ENCODE measurements around the gene NTHL1. TPM values are rescaled to one million over a fixed set of nuclear protein-coding genes. Genes with fewer than 3 reads are reported as not detected.

NTHL1 gene
- total RNA-seq, 1 experiment from 2014 or later: 93.3 TPM

DNA sequence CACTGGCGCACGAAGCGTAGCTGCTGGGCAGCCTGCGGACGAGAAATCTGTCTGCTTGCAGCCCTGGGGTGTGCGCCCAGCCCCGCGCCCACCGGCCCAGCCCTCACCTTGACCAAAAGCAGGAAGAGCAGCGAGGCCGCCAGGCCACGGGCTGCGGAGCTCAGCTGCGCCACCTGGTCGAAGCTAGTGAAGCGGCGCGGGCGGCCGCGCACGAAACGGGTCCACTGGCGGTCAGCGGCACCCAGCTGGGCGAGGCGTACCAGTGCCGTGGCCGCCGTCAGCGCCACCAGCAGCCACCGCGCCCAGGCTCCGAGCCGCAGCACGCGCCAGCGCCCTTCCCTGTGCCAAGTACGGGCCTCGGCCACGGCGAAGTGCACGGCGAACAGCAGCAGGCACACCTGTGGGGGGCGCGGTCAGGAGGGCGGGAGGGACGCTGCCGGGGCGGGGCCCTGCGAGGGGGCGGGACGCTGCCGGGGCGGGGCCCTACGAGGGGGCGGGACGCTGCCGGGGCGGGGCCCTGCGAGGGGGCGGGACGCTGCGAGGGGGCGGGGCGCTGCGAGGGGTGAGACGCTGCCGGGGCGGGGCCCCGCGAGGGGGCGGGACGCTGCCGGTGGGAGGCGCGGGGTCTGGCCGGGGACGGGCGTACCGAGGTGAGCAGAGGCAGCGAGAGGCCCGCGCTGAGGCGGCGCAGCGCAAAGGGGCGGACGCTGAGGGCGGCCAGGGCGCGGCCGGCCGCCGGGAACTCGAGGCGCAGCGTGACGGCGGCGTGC is 43.3 kb upstream of the NTHL1 start (continued):
- TF ChIP-seq, protein P1, sequence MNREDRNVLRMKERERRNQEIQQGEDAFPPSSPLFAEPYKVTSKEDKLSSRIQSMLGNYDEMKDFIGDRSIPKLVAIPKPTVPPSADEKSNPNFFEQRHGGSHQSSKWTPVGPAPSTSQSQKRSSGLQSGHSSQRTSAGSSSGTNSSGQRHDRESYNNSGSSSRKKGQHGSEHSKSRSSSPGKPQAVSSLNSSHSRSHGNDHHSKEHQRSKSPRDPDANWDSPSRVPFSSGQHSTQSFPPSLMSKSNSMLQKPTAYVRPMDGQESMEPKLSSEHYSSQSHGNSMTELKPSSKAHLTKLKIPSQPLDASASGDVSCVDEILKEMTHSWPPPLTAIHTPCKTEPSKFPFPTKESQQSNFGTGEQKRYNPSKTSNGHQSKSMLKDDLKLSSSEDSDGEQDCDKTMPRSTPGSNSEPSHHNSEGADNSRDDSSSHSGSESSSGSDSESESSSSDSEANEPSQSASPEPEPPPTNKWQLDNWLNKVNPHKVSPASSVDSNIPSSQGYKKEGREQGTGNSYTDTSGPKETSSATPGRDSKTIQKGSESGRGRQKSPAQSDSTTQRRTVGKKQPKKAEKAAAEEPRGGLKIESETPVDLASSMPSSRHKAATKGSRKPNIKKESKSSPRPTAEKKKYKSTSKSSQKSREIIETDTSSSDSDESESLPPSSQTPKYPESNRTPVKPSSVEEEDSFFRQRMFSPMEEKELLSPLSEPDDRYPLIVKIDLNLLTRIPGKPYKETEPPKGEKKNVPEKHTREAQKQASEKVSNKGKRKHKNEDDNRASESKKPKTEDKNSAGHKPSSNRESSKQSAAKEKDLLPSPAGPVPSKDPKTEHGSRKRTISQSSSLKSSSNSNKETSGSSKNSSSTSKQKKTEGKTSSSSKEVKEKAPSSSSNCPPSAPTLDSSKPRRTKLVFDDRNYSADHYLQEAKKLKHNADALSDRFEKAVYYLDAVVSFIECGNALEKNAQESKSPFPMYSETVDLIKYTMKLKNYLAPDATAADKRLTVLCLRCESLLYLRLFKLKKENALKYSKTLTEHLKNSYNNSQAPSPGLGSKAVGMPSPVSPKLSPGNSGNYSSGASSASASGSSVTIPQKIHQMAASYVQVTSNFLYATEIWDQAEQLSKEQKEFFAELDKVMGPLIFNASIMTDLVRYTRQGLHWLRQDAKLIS (CRISPR knock-in tag; IDR thresholded peaks at IDR 0.05; ENCODE audit: borderline replicate concordance): no peak
- TF ChIP-seq, protein P2, sequence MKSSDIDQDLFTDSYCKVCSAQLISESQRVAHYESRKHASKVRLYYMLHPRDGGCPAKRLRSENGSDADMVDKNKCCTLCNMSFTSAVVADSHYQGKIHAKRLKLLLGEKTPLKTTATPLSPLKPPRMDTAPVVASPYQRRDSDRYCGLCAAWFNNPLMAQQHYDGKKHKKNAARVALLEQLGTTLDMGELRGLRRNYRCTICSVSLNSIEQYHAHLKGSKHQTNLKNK (CRISPR knock-in tag; IDR thresholded peaks at IDR 0.05): no peak
- TF ChIP-seq, protein P3, sequence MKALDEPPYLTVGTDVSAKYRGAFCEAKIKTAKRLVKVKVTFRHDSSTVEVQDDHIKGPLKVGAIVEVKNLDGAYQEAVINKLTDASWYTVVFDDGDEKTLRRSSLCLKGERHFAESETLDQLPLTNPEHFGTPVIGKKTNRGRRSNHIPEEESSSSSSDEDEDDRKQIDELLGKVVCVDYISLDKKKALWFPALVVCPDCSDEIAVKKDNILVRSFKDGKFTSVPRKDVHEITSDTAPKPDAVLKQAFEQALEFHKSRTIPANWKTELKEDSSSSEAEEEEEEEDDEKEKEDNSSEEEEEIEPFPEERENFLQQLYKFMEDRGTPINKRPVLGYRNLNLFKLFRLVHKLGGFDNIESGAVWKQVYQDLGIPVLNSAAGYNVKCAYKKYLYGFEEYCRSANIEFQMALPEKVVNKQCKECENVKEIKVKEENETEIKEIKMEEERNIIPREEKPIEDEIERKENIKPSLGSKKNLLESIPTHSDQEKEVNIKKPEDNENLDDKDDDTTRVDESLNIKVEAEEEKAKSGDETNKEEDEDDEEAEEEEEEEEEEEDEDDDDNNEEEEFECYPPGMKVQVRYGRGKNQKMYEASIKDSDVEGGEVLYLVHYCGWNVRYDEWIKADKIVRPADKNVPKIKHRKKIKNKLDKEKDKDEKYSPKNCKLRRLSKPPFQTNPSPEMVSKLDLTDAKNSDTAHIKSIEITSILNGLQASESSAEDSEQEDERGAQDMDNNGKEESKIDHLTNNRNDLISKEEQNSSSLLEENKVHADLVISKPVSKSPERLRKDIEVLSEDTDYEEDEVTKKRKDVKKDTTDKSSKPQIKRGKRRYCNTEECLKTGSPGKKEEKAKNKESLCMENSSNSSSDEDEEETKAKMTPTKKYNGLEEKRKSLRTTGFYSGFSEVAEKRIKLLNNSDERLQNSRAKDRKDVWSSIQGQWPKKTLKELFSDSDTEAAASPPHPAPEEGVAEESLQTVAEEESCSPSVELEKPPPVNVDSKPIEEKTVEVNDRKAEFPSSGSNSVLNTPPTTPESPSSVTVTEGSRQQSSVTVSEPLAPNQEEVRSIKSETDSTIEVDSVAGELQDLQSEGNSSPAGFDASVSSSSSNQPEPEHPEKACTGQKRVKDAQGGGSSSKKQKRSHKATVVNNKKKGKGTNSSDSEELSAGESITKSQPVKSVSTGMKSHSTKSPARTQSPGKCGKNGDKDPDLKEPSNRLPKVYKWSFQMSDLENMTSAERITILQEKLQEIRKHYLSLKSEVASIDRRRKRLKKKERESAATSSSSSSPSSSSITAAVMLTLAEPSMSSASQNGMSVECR (CRISPR knock-in tag; IDR thresholded peaks at IDR 0.05; ENCODE audit: borderline replicate concordance): no peak
- TF ChIP-seq ZNF219 (CRISPR knock-in tag; IDR thresholded peaks at IDR 0.05; ENCODE audit: borderline replicate concordance) (no peak), ATF1 (CRISPR knock-in tag; IDR thresholded peaks at IDR 0.05) (no peak), TEAD1 (CRISPR knock-in tag; IDR thresholded peaks at IDR 0.05) (peak; percentile 24; the same call in 1 of the 2 replicates), GABPB1 (CRISPR knock-in tag; IDR thresholded peaks at IDR 0.05) (no peak), ZNF416 (CRISPR knock-in tag; IDR thresholded peaks at IDR 0.05) (no peak), GRHL2 (CRISPR knock-in tag; IDR thresholded peaks at IDR 0.05; ENCODE audit: insufficient replicate concordance, severe bottlenecking) (no peak), TP53 (CRISPR knock-in tag; IDR thresholded peaks at IDR 0.05) (no peak), MYBL2 (CRISPR knock-in tag; IDR thresholded peaks at IDR 0.05) (peak; percentile 79; the same call in 1 of the 2 replicates), ZNF263 (CRISPR knock-in tag; IDR thresholded peaks at IDR 0.05; ENCODE audit: low read depth) (no peak), ZNF317 (CRISPR knock-in tag; IDR thresholded peaks at IDR 0.05; ENCODE audit: borderline replicate concordance, low read depth) (no peak; the same call in 1 of the 2 replicates), ELF4 (CRISPR knock-in tag; IDR thresholded peaks at IDR 0.05; ENCODE audit: low read depth) (no peak), RORB (CRISPR knock-in tag; IDR thresholded peaks at IDR 0.05) (no peak), JAZF1 (CRISPR knock-in tag; IDR thresholded peaks at IDR 0.05) (no peak), FOXJ3 (CRISPR knock-in tag; IDR thresholded peaks at IDR 0.05; ENCODE audit: borderline replicate concordance) (no peak), ETV6 (CRISPR knock-in tag; IDR thresholded peaks at IDR 0.05) (peak; percentile 63; the same call in 1 of the 2 replicates), ZBTB21 (CRISPR knock-in tag; IDR thresholded peaks at IDR 0.05; ENCODE audit: borderline replicate concordance) (peak; percentile 51; the same call in 1 of the 2 replicates), SP1 (CRISPR knock-in tag; conservative IDR thresholded peaks at IDR 0.05) (peak; percentile 84)
- TF ChIP-seq, protein P4, sequence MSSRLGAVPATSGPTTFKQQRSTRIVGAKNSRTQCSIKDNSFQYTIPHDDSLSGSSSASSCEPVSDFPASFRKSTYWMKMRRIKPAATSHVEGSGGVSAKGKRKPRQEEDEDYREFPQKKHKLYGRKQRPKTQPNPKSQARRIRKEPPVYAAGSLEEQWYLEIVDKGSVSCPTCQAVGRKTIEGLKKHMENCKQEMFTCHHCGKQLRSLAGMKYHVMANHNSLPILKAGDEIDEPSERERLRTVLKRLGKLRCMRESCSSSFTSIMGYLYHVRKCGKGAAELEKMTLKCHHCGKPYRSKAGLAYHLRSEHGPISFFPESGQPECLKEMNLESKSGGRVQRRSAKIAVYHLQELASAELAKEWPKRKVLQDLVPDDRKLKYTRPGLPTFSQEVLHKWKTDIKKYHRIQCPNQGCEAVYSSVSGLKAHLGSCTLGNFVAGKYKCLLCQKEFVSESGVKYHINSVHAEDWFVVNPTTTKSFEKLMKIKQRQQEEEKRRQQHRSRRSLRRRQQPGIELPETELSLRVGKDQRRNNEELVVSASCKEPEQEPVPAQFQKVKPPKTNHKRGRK (CRISPR knock-in tag; IDR thresholded peaks at IDR 0.05; ENCODE audit: borderline replicate concordance): no peak
- TF ChIP-seq, protein P5, sequence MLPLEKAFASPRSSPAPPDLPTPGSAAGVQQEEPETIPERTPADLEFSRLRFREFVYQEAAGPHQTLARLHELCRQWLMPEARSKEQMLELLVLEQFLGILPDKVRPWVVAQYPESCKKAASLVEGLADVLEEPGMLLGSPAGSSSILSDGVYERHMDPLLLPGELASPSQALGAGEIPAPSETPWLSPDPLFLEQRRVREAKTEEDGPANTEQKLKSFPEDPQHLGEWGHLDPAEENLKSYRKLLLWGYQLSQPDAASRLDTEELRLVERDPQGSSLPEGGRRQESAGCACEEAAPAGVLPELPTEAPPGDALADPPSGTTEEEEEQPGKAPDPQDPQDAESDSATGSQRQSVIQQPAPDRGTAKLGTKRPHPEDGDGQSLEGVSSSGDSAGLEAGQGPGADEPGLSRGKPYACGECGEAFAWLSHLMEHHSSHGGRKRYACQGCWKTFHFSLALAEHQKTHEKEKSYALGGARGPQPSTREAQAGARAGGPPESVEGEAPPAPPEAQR (CRISPR knock-in tag; IDR thresholded peaks at IDR 0.05): no peak
- TF ChIP-seq, protein P6, sequence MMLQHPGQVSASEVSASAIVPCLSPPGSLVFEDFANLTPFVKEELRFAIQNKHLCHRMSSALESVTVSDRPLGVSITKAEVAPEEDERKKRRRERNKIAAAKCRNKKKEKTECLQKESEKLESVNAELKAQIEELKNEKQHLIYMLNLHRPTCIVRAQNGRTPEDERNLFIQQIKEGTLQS (CRISPR knock-in tag; conservative IDR thresholded peaks at IDR 0.05): no peak
- TF ChIP-seq, protein P7, sequence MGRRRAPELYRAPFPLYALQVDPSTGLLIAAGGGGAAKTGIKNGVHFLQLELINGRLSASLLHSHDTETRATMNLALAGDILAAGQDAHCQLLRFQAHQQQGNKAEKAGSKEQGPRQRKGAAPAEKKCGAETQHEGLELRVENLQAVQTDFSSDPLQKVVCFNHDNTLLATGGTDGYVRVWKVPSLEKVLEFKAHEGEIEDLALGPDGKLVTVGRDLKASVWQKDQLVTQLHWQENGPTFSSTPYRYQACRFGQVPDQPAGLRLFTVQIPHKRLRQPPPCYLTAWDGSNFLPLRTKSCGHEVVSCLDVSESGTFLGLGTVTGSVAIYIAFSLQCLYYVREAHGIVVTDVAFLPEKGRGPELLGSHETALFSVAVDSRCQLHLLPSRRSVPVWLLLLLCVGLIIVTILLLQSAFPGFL (CRISPR knock-in tag; IDR thresholded peaks at IDR 0.05; ENCODE audit: borderline replicate concordance): no peak
- TF ChIP-seq, protein P8, sequence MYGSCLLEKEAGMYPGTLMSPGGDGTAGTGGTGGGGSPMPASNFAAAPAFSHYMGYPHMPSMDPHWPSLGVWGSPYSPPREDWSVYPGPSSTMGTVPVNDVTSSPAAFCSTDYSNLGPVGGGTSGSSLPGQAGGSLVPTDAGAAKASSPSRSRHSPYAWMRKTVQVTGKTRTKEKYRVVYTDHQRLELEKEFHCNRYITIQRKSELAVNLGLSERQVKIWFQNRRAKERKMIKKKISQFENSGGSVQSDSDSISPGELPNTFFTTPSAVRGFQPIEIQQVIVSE (CRISPR knock-in tag; IDR thresholded peaks at IDR 0.05; ENCODE audit: borderline replicate concordance): no peak
